Ureter (tissue), 1 donor: ENCODE measurements around the gene SF3B6. TPM values are rescaled to one million over a fixed set of nuclear protein-coding genes. Genes with fewer than 3 reads are reported as not detected.
"Not testable (repeated sequence)": the region's sequence is repeated elsewhere in the genome, so short reads cannot be mapped to it uniquely, and the experiment has no call there.

Source experiments
- DNase-seq: peaks from one replicate; pipeline ENCODE4 v3.0.0-alpha.2; 2020; ENCODE audit warnings: low spot score
- total RNA-seq: library from RNA; stranded (reverse); gene quantifications from one replicate; pipeline ENCODE4 v1.2.4, GENCODE V29; 2023
- donor health status: DM: yes; HTN: yes; CAD: no.

The SF3B6 gene
- total RNA-seq, 1 donor from 2014 or later: 70.5 TPM

DNA sequence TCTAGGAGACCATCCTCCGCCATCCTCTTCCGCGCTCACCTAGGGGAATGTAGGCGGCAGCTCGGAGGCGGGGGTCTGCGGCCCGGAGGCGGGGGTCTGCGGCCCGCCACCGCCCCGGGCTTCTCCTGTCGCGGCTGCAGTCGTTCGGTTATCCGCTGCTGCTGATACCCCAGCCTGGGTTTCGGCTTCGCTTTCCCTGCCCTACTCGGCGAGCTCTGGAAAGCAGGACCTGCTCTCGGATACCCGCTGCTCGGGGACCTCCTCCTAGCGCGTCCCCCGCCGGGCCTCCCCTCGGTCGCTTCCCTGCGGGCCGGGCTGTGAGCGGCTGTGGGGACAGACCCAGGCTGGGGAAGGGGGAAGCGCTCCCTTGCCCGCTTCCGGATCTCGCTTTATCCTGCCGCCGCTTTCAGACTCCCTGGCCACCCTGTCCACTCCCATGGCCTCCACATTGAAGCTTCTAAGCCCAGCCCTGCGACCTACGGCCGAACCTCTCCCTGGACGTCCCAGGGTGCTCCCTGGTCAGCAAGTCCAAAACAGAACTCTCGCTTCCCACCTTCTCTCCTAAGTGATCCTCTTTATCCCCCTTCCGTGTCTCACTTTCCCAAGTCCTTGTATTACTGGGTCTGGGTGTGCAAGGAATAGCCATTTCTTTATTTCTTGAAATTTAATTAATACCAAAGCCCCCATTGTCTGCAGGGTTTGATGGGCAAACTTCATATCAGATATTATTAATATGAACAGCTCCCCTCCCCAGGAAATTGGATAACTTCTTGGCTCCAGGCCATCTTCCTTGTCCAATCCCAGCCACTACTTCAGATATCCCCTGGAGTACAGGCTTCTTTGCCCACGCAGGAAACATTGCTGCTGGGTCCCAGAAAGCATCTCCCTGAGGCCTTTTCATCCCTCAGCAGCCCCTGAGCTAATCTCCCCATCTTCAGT lies 25.8 kb downstream of the SF3B6 start:
- DNase-seq: no peak

DNA sequence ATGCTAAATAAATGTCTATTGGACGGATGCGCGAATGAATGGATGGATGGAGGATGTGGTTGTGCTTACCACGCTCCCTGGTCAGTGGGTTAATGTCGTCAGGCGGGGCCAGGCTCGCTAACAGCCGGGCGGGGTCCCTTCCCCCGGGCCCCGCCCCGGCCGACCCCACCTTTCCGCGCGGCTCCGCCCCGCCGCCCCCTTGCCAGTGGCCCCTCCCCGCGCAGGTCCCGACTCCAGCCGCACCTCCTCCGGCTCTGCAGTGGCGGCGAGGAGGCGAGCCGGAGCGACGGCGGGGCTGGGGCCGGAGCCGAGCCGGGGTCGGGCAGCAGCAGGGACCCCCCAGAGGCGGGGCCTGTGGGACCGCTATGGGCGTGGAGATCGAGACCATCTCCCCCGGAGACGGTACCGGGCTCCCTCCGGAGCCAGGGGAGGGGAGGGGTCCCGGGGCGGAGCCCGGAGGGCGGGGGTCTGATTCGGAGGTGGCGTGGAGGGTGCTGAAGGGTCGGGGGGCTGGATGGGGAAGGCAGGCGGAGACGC lies 26.6 kb downstream of the SF3B6 start, which contains the start of gene FKBP1B:
Gene FKBP1B (plus strand): TSS at position 257 of the 537 bp plus-strand sequence. CDS start 109 bp downstream, at position 366.
- peak; percentile 58 for DNase-seq

DNA sequence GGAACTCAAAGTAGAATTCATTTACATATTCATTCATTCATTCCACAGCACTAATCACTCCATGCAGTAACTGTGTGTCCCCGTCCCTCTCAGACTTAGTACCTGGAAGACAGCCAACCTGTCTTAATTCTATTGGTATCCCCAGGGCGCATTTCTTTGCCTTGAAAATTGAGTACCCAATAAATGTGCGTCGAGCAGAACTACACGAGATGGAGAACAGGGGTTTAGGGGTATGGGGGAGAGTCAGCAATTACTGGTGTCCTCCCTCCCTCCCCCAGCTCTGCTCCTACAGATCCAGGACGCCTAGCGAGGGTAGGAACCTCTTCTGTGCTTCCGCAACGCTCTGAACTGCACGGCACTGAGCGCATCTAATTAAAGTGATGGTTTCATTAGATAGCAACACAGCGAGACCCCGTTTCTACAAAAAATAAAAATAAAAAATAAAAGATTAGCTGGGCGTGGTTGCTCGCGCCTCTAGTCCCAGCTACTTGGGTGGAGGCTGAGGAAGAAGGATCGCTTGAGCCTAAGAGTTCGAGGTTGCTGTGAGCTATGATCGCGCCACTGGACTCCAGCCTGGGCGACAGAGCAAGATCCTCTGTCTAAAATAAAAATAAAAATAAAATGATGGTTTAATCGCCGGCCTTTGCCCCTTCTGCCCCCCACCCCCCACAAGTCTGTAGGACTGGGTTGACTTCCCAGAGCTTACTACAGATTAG lies 27.2 kb downstream of the SF3B6 start:
- no peak for DNase-seq

DNA sequence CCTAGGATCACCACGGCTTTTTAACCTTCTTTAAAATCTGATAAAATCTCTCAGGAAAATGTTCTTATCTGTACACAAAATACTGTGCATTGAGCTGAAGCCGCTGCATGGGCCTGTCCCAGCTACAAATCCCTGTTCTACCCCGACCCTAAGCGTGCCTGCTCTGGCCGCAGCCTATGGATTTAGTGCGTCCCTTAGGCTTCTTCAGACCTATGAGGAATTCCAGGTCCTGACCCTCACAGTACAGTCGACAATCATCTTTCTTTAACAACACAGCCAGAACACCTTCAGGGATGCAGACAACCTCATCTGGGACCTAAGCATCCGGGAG lies 28.5 kb downstream of the SF3B6 start:
- no peak for DNase-seq

DNA sequence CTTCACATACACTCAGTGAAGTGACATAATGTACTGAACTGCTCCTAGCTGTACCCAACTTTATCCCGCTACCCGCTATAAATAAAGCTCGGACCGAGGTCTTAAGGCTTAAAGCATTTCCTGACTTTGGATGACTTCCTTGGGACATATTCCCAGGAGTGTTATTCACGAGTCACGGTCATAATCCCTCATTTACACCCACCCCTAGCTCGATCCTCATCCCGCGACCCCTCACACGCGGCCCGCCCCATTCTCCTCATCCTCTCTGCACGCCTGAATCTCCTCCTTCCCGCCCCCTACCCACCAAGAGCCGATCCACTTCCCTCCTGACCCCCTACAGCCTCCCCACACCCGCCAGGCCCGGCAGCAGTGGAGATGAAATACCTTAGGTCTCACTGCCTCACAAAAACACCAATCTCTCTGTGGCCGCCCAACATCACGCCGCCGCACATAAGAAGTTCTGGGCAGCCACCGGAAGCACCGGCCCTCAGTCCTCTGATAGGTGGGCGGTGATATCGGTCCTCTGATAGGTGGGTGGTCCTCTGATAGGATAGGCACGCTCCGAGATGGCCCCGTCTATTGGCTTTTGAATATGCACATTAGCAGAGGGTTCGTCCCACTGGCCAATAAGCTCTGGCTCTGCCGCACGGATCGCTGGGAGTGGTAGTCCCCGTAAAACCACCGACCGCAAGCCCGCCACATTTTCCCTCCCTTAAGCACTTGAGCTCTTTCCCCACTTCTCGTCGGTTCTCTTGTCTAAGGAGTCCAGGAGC lies 29.0 kb downstream of the SF3B6 start, which contains the start of gene WDCP:
Gene WDCP (minus strand): TSS at position 462 of the 773 bp plus-strand sequence. CDS start 7,897 bp downstream, outside the sequence.
- DNase-seq: peak; percentile 96

DNA sequence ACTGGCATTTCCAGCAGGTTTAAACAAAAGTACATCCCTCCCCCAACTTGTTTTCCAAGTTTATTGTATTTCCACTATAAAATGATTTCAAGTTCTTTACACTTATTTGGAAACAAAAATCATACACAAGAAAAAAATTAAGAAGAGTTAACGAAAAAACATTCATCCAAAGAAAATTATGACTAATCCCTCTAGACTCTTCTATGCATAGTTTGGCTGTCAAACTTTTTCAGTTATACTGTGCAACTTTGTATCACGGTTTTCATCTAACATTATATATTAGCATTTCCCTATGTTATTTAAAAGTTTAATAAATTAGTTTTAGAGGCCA lies 29.6 kb downstream of the SF3B6 start:
- DNase-seq: no peak

DNA sequence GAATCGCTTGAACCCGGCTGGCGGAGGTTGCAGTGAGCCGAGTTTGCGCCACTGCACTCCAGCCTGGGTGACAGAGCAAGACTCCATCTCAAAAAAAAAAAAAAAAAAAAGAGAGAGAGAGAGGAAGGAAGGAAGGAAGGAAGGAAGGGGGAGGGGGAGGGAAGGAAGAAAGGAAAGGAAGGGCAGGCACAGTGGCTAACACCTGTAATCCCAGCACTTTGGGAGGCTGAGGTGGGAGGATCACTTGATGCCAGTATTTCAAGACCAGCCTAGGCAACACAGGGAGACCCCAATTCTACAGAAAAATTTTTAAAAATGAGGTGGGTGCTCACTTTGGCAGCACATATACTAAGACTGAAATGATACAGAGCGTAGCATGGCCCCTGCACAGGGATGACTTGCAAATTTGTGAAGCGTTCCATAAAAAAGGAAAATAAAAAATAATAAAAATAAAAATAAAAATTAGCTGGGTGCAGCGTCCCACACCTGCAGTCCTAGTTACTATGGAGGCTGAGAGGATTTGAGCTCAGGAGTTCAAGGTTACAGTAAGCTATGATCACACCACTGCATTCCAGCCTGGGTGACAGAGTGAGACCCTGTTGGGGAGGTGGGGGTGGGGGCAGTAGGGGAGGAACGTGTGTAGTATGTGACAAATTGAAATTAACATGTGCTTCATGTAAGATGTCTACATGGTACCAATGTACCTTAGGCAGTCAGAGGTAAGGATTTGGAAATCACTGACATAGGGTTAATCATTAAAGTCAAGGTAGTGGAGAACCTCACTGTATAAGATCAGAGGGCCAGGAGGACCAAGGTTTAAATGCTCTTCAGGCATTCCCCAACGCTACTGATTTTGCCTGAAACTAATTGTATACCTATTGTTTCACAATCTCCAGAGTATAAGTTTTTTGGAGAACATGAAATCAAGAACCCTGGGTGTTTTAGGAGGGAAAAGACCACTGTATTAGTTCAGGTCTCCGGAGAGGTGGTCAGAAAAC lies 30.3 kb downstream of the SF3B6 start:
- no peak for DNase-seq

DNA sequence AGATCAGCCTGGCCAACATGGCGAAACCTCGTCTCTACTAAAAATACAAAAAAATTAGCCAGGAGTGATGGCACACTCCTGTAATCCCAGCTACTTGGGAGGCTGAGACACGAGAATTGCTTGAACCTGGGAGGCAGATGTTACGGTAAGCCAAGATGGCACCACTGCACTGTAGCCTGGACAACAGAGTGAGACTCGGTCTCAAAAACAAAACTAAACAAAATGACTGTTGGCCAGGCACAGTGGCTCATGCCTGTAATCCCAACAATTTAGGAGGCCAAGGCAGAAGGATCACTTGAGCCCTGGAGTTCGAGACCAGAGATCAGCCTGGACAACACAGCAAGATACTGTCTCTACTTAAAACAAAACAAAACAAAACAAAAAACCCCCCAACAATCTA lies 33.0 kb downstream of the SF3B6 start:
- DNase-seq: not testable (repeated sequence)

DNA sequence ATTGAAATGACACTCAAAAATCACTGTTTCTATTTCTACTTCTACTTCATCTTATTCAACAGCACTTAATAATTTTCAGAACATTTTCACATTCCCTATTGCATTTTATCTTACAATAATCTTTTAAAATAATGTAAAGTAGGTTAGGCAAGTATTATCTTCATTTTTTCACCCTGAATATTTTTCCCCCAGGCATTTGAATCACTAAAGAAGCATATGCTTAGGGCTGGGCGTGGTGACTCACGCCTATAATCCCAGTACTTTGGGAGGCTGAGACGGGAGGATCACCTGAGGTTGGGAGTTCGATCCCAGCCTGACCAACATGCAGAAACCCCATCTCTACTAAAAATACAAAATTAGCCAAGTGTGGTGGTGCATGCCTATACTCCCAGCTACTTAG lies 35.6 kb downstream of the SF3B6 start:
- DNase-seq: no peak

DNA sequence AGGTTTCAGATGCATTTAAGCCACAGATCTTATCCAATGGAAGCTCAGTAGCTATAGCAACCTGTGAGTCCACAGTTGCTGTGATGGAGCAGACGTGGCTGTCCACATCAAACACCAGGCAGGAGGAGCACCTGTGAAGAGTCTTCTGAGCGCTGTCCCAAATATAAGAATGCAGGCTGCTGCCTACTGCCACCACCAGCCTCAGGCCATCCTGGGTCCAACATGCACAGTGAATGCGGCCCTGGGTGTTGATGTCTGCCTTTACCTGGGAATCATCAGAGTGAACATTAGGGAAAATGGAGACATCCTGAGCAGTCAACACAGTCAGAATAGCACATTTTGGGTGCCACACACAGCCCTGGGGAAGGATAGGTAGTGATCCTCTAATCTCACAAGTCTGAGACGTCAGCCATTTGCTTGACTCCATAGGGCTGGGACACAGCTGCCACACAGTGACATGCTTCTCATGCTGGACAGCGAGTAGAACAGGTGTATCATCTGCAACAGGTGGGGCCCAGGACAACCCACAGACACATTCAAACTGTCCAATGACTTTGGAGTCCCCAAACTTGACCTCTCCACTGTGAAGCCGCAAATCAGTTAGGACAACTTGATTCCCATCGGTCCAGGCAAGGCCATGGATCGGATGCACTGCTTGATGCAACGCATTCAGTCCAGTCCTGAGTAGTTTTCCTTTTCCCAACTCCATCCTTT lies 37.2 kb downstream of the SF3B6 start:
- DNase-seq: no peak

DNA sequence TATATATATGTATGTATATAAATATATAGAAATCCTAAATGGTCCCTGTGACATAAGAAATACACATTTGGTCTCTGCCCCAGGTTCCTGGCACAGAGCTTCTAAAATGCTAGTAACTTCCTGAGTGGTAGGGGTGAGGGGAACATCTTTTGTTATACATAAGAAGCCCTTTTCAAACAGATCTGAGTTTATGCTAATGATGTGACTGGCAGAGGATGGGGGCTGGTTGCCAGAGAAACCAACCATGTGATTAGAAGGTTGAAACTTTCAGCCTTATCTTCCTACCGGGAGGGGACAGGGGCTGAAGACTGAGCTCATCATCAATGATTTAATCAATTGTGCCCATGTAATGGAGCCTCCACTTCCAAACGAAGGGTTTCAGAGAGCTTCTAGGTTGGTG lies 49.9 kb downstream of the SF3B6 start:
- no peak for DNase-seq

DNA sequence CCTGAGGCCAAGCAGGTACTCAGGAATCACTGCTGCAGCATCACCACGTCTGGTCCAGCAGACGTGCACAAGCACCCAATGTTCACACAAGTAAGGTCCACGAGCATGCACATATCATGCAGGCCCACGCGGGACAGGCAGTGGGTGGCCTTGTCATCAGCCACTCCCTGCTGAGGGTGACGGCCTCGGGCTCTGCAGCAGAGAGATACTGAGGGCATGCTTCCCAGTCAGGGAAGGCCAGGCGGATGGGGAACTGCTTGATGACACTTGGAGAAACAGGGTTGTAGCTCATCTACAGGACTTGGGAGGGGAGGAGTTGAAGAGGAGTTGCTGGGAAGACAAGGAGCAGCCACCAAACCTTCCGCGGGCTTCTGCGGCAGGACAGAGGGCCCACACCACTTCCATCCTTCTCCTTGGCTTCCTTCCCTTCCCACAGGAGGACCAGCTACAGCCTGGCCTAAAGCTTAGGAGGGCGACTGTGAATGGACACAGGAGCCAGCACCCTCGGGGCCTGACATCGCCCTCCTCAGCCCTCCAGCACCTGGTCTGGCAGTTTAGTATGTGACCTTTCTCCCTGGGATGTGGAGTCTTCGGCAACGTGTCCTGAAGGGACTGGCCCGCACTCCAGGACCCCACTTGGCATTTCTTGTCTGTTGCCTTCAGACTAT lies 51.0 kb downstream of the SF3B6 start:
- DNase-seq: no peak

DNA sequence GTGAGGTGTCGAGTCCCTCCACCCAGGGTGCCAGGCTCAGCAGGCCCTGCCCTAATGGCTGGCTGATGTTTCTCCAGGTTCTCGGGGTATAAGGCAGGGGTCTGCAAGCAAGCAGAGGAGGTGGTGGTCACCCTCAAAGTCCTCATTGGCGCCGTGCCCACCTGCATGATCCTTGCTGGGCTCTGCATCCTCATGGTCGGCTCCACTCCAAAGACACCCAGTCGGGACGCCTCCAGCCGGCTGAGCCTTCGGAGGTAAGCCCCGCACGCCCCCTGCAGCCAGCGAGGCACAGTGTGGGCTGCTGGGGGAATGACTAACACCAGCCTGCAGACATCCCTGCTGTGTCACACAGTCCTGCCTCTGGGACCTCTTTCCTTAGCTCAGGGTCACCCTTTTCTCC lies 52.1 kb downstream of the SF3B6 start:
- no peak for DNase-seq

DNA sequence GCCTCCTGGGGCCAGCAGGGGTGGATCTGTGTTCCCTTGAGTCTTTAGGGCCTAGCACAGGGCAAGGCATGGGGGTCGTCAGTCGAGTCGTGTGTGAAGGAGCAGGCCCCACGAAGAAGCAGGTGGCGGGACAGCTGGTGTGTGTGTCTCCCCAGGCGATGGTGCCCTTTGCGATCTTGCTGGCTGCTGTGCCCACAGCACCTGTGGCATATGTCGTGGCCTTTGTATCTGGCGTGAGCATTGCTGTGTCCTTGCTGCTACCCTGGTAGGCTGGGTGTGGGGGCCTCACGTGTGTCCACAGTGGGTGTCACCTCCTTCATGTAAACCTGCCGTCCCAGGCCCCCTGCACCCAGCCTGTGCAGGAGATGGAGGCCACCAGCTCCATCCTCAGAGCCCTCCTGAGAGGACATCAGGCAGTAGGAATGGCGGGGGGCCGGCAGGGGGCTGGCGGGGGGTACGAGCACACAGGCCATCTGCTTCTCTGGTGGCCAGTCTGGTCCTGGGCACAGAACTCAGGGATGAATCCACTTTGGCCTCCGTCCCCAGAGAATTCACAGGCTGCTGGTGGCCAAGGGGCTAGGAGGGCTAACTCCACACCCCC lies 53.1 kb downstream of the SF3B6 start:
- DNase-seq: no peak

DNA sequence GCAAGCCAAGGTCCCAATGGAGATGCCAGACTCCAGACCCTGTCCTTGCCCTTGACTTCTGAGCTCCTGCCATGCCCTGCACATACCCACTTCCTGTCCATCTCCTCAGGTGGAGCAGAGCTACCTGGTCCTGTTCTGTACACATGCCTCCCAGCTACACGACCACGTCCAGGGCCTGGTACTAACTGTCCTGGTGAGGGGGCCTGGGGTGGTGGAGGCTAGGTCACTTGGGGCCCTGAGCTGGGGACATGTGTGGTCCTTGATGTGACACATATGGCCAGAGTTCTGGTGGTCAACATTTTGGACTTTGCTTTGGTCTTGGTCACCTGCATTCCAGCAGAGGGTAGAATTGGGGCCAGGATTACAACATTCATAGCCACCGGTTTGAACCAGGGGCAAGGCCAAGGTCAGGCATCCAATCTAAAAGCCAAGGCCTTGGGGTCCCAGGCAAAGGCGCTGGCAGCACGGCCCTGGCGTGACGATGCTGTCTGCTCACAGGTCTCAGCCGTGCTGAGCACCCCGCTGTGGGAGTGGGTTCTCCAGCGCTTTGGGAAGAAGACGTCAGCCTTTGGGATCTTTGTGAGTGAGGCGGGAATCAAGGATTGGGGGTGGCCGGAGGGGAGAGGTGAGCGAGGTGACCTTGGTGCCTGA lies 53.7 kb downstream of the SF3B6 start:
- DNase-seq: no peak

DNA sequence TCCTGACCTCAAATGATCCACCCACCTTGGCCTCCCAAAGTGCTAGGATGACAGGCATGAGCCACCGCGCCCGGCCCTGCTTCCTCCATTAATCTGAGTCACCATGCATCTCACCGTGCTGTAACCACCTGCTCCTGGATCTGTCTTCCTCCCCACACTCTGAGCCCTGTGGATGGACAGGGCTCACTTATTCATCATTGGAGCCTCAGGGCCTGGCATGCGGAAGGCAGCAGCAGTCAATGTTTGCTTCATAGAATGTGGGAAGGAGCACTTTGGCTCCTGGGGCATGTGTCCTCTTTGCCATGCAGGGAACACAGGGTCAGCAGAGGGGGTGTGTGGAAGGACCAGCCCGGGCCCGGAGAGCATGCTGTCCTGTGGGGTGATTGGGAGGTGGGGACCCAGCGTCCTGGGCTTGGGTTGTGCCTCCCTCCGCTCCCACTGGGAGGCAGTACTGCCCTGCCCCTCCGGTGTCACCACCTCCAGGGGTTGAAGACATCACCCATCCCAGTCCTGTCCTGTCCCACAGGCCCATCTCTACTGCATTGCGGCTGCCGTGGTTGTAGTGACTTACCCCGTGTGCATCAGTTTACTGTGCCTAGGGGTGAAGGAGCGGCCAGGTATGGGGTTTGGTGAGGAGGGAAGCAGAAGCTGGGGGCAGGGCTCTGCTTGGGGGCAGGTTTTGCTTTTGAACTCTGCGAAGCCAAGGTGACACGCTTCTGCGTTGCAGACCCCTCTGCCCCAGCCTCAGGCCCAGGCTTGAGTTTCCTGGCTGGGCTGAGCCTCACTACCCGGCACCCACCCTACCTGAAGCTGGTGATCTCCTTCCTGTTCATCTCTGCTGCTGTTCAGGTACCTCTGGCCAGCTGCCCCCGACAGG lies 54.8 kb downstream of the SF3B6 start:
- no peak for DNase-seq

DNA sequence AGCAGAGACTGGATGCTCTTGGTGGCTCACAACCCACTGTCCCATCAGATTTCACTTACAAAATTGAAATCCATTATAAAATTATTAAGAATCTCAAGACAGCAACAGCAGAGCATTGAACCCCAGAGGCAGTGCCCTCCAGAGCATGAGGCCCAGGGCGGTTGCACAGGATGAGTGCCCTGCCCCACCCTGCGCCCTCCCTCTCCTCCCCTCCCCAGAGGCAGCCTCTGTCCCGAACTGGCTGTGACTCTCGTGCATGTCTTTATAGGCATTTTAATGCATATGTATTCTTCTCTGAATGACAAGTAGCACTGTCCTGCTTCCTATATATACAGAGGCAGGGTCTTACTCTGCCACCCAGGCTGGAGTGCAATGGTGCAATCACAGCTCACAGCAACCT lies 55.9 kb downstream of the SF3B6 start:
- DNase-seq: no peak

DNA sequence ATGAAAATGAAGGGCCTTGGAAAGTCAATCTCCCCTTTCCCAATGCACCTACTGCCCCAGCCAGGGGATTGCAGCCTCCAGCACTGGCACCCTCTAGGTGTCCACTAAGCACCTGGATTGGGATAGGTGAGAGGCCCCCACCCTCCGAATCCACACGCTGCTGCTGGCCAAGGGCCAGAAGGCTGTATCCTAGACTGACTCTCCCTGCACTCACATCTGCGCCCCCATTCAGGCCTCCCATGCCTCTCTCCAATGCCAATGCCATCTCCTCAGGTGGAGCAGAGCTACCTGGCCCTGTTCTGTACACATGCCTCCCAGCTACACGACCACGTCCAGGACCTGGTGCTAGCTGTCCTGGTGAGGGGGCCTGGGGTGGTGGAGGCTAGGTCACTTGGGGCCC lies 56.4 kb downstream of the SF3B6 start:
- DNase-seq: no peak
